Heart left ventricle (tissue), 13 donors: ENCODE measurements around the gene HERC3.

Source experiments
- CTCF ChIP-seq, 12 donors: fragments of 200-600 bp; sonication (generic) in 4 of 12; IDR thresholded peaks; one replicate each; pipeline versions ENCODE4 v1.5.0 to v1.8.0; 2018 to 2022; ENCODE audit warnings: antibody characterized with exemption in 12 of 12, mild to moderate bottlenecking in 5 of 12
- POLR2A ChIP-seq, 2 donors: fragments of 450-650 bp; IDR thresholded peaks; one replicate each; pipeline ENCODE4 v1.6.1; 2017; ENCODE audit warnings: antibody characterized with exemption in 2 of 2, mild to moderate bottlenecking in 2 of 2, moderate library complexity in 2 of 2
- donor health status: ischemic (EF 13 %, LVEDD 7.1; RV severe dilation, severe dysfunction).
- donor health status: DM: no; HTN: yes; CAD: no.
- donor health status: DM: no; HTN: no; CAD: no.
- donor health status: ischemic (EF 25% LVEDD 6.9; RV normal size, moderate dysfunction).
- donor health status: ischemic (EF 25% LVEDD 5.7; RV mildly dilated, moderate dysfunction).
- donor health status: ischemic (EF 35%, LVEDD 5.7; RV mildly dilated, moderate dysfunction).
- donor health status: nonischemic (EF 11% LVEDD 7.7; RV severe dilation, severe dysfunction).
- donor health status: DM: yes; HTN: yes; CAD: no.
- donor health status: PGD.
- donor health status: ischemic (EF 29% LVEDD 5.4; RV normal size, mild dysfunction).
- donor health status: nonischemic (EF 23%, LVEDD 6.1; RV moderate dilation, normal function).

GRCh38 chr4:88621763-88622327, 29.6 kb downstream of the HERC3 start:
- TF ChIP-seq CTCF (IDR thresholded peaks at IDR 0.05) (no peak), POLR2A (IDR thresholded peaks at IDR 0.05) (no peak)
